ENCODE measurements around the gene SYNE2.
A peak's percentile ranks its signal among the peaks of the same experiment; 100 is the strongest.
"Not testable (repeated sequence)": the region's sequence is repeated elsewhere in the genome, so short reads cannot be mapped to it uniquely, and the experiment has no call there.

SYNE2 gene

GRCh38 chr14:63852817-63853731 is at the start of gene SYNE2:
Gene SYNE2, plus strand, starts transcription at chr14:63853004. Its CDS starts 56,145 bp downstream, at chr14:63909149.
- peak in 40 of 56 donors; percentile 1 to 62 (median 17) for DNase-seq

- not testable (repeated sequence) for DNase-seq
Observed at GRCh38 chr14:63803221-63803791, 49.5 kb upstream of the SYNE2 start.

GRCh38 chr14:63806064-63806463 is 46.7 kb upstream of the SYNE2 start:
- not testable (repeated sequence) for DNase-seq

- not testable (repeated sequence) for DNase-seq
Observed at GRCh38 chr14:63811692-63812091, 41.1 kb upstream of the SYNE2 start.

- DNase-seq, result no peak
Observed at GRCh38 chr14:63833728-63834127, 19.1 kb upstream of the SYNE2 start.

GRCh38 chr14:63840981-63841380 is 11.8 kb upstream of the SYNE2 start:
- no peak for DNase-seq

- no peak for DNase-seq
Observed at GRCh38 chr14:63843796-63844195, 9.0 kb upstream of the SYNE2 start.

GRCh38 chr14:63848890-63849289 is 3.9 kb upstream of the SYNE2 start:
- DNase-seq, result no peak

- DNase-seq, result no peak
Observed at GRCh38 chr14:63852271-63852816, 460 bp upstream of the SYNE2 start.

GRCh38 chr14:63853831-63854293 is 1.1 kb downstream of the SYNE2 start:
- DNase-seq, result peak in 1 of 56 donors; percentile 1

- DNase-seq, result no peak
Observed at GRCh38 chr14:63854330-63854729, 1.5 kb downstream of the SYNE2 start.

GRCh38 chr14:63855281-63855680 is 2.5 kb downstream of the SYNE2 start:
- DNase-seq, result no peak

GRCh38 chr14:63857466-63858030 is 4.7 kb downstream of the SYNE2 start:
- no peak for DNase-seq

- DNase-seq, result no peak
Observed at GRCh38 chr14:63860146-63860545, 7.3 kb downstream of the SYNE2 start.

- DNase-seq, result no peak
Observed at GRCh38 chr14:63862163-63862562, 9.4 kb downstream of the SYNE2 start.

- DNase-seq, result no peak
Observed at GRCh38 chr14:63863004-63863403, 10.2 kb downstream of the SYNE2 start.

- DNase-seq, result not testable (repeated sequence)
Observed at GRCh38 chr14:63864775-63865174, 12.0 kb downstream of the SYNE2 start.

- DNase-seq, result no peak
Observed at GRCh38 chr14:63867933-63868921, 15.4 kb downstream of the SYNE2 start.

GRCh38 chr14:63869940-63870752 is 17.3 kb downstream of the SYNE2 start:
- not testable (repeated sequence) for DNase-seq

GRCh38 chr14:63870753-63871037 is 17.9 kb downstream of the SYNE2 start:
- not testable (repeated sequence) for DNase-seq

Data from nucleus accumbens (tissue), 56 donors.